HG02973 (cell line): ENCODE measurements around the gene SDR9C7.
"Not testable (repeated sequence)": the region's sequence is repeated elsewhere in the genome, so short reads cannot be mapped to it uniquely, and the experiment has no call there.

Experiments
- ATAC-seq: cut with Tn5 transposase; IDR thresholded peaks from one replicate; pipeline ENCODE4 v1.9.1; 2021; ENCODE audit warnings: moderate library complexity; ENCODE audit not compliant: unreplicated experiment

Gene SDR9C7

DNA sequence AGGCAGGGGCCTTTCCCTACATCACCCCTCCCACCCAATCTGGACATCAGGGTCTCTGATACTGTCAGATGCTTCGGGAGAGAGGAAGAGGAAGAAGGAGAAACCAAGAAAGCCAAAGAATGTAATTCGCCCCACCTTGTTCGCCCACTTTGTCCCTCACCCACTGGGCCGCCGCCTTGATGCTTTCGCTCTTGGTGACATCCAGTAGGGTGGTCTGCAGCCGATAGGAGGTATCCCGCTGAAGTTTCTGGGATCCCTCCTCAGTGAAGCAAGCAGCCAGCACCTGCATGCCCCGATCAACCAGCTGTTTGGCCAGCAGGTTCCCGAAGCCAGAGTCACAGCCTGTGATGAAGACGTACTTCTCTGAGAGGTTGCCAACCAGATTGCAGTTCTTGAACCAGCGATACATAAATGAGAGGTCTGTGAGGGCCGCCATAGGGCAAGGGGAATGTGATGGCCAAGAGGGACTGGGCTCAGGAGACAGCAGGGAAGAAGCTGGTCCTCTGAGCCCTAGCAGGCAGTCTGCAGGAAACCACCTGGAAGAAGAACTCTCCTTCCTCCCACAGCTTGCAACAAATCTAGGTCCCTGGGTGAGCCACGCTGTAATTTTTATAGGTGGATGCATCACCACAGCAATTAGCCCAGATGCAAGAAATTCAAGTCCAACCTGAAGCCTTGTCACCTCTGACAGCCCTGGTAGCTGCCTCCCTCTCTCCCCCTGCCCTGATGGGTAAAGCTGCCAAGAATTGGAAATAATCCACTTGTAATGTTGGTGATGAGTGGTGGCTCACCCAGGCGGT lies at the start of gene SDR9C7:
SDR9C7 (minus strand) TSS at position 583 of the 800 bp plus-strand sequence; CDS start at position 436, 147 bp downstream.
- no peak for ATAC-seq

DNA sequence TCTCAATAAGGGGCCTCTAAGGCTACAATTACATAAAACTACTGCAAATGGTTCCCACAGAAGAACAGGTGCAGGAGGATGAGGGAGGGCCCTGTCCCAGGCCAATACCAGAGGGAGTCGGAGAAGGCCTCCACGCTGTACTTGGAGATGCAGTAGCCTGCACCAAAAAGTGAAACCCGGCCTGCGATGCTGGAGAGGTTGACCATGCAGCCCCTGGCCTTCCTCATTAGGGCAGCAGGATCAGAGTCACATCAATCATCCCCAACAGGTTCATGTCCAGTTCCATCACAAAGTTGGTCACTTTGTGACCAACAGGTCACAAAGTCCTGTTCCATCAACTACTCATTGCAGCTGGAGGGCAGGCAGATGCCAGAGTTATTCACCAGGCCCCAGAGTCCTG lies 49.2 kb upstream of the SDR9C7 start:
- ATAC-seq = no peak

DNA sequence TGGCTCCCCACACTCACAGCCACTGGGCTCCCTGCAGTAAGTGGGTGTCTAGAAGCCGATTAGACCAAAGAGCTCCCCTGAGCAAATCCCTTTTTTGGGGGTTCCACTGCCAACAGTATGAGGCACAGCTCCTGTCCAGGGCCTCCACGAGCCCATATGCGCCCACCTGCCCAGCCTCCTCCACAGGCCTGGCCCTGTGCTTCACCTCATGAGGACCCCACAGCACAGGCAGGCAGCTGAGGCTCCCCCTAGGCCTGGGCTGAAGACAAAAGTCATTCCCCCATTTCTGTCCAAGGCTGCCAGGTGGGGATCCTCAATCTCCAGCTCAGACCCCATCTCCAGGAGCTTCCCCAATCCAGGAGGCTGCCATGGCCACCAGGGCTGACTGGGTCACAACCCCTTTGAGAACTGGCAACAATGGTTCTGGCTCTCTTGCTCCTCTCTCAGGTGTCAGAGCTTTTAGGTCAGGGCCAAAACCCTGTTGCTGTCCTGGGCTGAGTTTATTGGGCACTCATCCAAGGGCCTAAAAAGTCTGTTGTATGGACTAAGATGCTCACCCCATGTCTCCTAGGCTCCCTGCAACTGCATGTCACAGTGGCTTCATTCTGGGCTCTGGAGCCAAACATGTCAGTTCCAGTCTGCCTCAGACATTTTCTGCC lies 48.5 kb upstream of the SDR9C7 start:
- ATAC-seq = not testable (repeated sequence)

DNA sequence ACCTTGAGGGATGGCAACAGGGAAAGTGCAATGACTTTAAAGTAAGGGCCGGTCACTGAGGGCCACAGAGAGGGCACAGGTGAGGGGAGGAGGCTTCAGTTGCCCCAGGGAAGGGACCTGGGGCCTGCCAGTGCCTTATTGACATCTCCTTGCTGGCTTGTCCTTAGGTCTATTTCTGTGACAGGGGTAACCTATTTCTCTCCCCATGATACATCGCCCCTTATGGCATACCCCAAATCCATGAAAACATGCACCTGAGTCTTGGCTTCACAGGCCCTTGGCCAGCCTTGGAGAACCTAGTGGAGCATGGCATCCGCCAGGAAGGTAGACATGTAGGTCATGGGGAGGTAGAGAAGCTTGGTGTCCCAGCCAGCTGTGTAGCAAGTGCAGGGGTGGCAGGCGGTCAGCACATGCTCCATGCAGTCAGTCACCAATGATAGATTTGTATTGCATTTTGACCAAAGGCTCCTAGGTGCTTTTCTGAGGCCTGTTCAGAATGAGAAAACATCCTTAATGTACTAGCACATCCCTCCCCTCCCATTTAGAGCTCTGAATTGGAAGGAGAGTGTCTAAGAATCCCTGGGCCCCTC lies 46.8 kb upstream of the SDR9C7 start:
- ATAC-seq = no peak

DNA sequence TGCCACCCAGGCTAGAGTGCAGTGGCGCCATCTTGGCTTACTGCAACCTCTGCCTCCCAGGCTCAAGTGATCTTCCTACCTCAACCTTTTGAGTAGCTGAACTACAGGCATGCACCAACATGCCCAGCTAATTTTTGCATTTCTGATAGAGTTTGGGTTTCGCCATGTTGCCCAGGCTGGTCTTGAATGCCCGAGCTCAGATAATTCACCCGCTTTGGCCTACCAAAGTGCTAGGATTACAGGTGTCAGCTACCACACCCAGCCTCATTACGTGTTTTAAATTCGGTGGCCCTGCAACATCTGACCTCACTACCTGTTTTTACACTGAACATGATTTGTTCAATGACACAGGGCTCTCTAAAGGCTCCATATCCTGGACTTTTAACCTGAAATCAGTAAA lies 46.1 kb upstream of the SDR9C7 start:
- no peak for ATAC-seq

DNA sequence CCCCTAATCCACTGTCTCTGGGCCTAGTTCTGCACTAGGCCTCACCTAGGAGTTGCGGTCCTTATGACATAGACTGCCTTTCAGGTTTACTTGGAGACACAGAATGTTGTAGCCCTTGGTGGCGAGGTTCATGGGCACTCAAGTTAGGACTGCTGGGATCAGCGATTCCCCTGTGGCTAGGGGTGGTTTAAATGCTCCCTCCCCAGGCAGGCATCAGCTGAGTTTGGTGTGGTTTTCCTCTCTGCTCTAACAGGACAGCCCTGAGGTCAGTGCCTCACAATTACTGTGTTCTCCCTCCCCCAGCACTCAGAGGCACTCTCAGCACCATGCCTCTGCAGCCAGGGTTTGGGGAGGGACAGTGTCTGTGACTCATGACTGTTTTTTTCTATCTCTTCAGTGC lies 45.4 kb upstream of the SDR9C7 start:
- no peak for ATAC-seq

DNA sequence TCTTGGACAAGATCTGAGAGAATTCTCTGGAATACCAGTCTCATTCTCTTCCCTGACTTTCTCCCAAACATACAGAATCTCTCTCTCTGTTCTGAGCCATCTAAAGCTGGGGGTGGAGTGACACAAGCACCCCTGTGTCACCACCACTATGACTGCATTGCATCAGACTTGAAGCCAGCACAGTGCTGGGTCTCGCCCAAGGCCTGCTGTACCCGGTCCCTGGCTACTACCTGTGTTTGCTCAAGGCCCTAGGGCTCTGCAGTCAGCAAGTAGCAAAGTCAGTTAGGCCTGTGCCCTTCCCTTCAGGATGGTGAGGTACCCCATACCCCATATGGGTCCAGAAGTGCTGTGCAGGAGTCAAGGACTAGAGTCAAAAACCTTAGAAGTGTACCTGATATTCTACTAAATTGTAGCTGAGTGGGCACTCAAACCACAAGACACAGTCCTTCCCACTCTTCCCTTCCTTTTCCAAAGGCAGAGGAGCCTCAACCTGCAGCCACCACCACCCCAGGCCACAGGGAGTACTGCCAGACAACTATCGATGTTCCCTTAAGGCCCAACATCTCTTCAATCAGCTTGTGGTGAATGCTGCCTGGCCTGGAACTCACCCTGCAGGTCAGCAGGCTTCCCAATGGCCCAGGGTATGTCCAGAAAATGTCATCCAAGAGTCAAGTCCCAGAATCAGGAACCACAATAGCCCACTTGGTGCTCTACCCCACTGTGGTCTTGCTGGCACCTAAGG lies 44.4 kb upstream of the SDR9C7 start:
- ATAC-seq = no peak

DNA sequence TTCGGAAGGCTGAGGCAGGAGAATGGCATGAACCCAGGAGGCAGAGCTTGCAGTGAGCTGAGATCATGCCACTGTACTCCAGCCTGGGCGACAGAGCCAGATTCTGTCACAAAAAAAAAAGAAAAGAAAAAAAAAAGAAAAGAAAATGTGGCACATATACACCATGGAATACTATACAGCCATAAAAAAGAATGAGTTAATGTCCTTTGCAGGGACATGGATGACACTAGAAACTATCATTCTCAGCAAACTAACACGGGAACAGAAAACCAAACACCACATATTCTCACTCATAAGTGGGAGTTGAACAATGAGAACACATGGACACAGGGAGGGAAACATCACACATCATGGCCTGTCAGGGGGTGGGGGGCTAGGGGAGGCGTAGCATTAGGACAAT lies 43.2 kb upstream of the SDR9C7 start:
- ATAC-seq = not testable (repeated sequence)

DNA sequence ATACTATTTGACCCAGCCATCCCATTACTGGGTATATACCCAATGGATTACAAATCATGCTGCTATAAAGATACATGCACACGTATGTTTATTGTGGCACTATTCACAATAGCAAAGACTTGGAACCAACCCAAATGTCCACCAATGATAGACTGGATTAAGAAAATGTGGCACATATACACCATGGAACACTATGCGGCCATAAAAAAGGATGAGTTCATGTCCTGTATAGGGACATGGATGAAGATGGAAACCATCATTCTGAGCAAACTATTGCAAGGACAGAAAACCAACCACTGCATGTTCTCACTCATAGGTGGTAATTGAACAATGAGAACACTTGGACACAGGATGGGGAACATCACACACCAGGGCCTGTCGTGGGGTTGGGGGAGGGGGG lies 40.0 kb upstream of the SDR9C7 start:
- ATAC-seq = not testable (repeated sequence)

DNA sequence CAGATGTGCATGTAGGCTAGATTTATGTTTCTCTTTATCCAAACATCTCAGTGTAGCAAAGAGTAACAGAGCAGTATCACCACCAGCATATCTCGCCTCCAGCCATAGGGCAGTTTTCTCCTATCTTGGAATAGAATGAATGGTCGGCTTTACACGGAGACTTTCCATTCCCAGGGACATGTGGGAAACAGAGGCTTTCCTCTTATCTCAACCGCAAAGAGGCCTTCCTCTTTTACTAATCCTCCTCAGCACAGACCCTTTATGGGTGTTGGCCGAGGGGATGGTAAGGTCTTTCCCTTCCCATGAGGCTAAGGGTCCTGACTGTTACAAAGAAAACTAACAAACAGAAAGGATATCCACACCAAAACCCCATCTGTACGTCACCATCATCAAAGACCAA lies 34.7 kb upstream of the SDR9C7 start:
- not testable (repeated sequence) for ATAC-seq

DNA sequence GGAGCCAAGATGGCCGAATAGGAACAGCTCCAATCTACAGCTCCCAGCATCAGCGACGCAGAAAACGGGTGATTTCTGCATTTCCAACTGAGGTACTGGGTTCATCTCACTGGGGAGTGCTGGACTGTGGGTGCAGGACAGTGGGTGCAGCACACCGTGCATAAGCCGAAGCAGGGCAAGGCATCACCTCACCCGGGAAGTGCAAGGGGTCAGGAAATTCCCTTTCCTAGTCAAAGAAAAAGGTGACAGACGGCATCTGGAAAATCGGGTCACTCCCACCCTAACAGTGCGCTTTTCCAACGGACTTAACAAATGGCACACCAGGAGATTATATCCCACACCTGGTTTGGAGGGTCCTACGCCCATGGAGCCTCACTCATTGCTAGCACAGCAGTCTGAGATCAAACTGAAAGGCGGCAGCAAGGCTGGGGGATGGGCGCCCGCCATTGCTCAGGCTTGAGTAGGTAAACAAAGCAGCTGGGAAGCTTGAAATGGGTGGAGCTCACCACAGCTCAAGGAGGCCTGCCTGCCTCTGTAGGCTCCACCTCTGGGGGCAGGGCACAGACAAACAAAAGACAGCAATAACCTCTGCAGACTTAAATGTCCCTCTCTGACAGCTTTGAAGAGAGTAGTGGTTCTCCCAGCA lies 31.9 kb upstream of the SDR9C7 start:
- not testable (repeated sequence) for ATAC-seq

DNA sequence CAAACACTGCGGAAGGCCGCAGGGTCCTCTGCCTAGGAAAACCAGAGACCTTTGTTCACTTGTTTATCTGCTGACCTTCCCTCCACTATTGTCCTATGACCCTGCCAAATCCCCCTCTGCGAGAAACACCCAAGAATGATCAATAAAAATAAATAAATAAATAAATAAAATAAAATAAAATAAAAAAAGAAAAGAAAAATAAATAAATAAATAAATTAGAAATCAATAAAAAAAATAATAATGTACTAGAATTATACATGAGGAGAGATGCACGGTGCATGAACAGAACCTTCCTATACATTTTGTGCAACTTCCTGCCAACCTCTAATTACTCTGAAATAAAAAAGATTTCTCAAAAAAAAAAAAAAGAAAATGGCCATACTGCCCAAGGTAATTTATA lies 30.9 kb upstream of the SDR9C7 start:
- not testable (repeated sequence) for ATAC-seq

DNA sequence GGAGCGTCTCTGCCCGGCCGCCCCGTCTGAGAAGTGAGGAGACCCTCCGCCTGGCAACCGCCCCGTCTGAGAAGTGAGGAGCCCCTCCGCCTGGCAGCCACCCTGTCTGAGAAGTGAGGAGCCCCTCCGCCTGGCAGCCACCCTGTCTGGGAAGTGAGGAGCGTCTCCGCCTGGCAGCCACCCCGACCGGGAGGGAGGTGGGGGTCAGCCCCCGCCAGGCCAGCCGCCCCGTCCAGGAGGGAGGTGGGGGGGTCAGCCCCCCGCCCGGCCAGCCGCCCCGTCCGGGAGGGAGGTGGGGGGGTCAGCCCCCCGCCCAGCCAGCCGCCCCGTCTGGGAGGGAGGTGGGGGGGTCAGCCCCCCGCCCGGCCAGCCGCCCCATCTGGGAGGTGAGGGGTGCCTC lies 29.3 kb upstream of the SDR9C7 start:
- ATAC-seq = not testable (repeated sequence)

DNA sequence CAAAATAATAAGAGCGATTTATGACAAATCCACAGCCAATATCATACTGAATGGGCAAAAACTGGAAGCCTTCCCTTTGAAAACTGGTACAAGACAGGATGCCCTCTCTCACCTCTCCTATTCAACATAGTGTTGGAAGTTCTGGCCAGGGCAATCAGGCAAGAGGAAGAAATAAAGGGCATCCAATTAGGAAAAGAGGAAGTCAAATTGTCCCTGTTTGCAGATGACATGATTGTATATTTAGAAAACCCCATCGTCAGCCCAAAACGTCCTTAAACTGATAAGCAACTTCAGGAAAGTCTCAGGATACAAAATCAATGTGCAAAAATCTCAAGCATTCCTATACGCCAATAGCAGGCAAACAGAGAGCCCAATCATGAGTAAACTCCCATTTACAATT lies 28.0 kb upstream of the SDR9C7 start:
- not testable (repeated sequence) for ATAC-seq

DNA sequence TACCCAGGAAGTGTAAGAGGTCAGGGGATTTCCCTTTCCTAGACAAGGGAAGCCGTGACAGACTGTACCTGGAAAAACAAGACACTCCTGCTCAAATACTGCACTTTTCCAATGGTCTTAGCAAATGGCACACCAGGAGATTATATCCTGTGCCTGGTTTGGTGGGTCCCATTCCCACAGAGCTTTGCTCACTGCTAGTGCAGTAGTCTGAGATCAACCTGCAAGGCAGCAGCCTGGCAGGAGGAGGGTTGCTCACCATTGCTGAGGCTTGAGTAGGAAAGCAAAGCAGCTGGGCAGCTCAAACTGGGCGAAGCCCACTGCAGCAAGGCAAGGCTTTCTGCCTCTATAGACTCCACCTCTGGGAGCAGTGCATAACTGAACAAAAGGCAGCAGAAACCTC lies 24.2 kb upstream of the SDR9C7 start:
- ATAC-seq = no peak

DNA sequence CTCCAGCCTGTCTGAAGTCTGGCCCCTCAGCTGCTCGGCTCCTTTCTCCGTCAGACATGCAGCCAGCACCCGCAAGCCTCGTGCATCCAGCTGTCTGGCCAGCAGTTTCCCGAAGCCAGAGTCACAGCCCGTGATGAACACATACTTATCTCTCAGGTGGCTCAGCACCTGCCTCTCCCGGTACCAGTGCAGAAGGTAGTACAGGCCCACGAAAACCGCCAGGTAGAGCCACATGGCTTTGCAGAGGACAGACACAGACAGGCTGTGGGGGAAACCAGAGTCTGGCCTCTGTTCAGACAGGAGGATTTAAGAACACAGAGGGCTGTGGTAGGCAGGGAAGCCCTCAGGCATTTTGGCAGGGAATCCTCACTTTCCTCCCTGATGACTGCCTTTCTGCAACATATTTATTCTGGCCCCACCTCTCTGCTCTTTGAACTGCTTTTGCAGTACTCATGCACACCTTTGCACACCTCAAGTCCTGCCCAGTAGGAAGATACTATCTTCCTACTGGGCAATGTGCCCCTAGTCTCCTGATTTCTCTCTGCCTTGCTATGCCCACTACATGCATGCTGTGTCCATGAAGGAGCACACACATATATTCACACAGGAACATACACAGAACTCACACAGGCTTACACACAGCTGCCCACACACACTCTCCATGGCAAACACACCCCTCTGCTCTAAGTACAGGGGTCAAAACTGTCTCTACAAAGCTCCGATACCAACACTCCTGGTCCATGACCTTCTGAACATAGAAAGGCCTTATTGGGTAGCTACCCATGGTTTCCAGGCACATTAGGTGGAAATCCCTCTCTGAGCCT lies 23.2 kb upstream of the SDR9C7 start, which contains the start of gene RDH16:
RDH16 (minus strand) TSS at position 380 of the 824 bp plus-strand sequence; CDS start at position 234, 146 bp downstream.
- ATAC-seq = no peak

DNA sequence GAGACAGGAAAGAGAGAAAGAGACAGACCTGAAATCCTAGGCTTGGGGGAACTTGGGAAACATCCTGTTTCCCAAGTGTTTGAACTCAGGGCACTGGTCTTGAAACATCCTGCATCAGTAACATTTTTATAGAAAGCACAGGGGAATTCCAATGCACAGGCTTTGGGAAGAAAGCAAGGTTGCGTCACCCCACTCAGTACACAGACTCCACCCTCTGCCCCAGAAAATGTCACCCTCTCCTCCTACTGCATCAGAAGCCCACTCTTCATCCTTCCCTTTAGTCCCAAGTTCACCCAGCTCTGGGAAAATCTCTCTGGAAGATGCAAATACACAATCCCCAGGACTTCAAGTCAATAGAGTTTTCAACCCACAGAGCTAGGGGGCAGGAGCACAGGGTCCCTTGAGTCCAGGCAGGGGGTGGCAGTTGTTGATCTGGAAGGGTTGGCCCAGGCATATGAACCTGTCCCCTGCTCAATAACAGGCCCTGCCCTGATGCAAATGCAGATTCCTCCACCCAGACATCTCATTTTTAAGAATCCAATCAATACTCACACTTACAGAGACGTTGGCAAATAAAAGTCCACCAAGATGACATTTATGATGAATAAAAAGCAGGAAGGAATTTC lies 21.5 kb upstream of the SDR9C7 start:
- ATAC-seq = no peak

DNA sequence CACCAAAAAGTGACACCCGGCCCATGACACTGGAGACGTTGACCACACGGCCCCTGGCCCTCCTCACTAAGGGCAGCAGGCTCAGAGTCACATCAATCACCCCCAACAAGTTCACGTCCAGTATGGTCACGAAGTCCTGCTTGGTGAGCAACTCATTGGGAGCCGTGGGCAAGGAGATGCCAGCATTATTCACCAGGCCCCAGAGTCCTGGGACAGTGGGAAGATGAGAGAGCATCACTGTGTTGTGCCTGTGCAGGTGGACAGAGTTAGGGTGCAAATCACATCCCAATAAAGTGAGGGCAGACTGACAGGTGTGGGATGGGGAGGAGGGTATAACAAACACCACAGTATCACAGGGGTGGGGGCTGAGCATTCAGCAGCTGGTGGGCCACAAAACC lies 20.7 kb upstream of the SDR9C7 start:
- ATAC-seq = no peak
